H1 (cell line): ENCODE measurements around the gene NENF. TPM values are rescaled to one million over a fixed set of nuclear protein-coding genes. Genes with fewer than 3 reads are reported as not detected.

ENCODE experiments used
- ASH2L ChIP-seq: fragments of 200-600, 300-600 bp; sonication (generic); IDR thresholded peaks from one replicate; pipeline ENCODE4 v1.7.1; 2017; ENCODE audit warnings: low read length
- CHD2 ChIP-seq: IDR thresholded peaks from 2 replicates; pipeline ENCODE4 v1.6.1; 2012; ENCODE audit warnings: low read length, improper control_type of control experiment
- EGR1 ChIP-seq: IDR thresholded peaks from 2 replicates; pipeline ENCODE4 v1.6.1; 2011; ENCODE audit warnings: low read depth, low read length, borderline replicate concordance
- RAD21 ChIP-seq, 2 experiments: IDR thresholded peaks in 1 of 2; conservative IDR thresholded peaks in 1 of 2; 2 replicates each; pipeline ENCODE4 v1.6.1; 2011; ENCODE audit warnings: low read depth in 2 of 2, low read length in 2 of 2, improper control_type of control experiment in 1 of 2, inconsistent platforms in 1 of 2, mild to moderate bottlenecking in 1 of 2, moderate library complexity in 1 of 2
- SIRT6 ChIP-seq: IDR thresholded peaks from one replicate; pipeline ENCODE4 v1.7.1; 2012; ENCODE audit warnings: low read length, inconsistent platforms
- SIX5 ChIP-seq: IDR thresholded peaks from 2 replicates; pipeline ENCODE4 v1.6.1; 2011; ENCODE audit warnings: mild to moderate bottlenecking, low read depth, low read length
- TBP ChIP-seq: IDR thresholded peaks from 2 replicates; pipeline ENCODE4 v1.6.1; 2011; ENCODE audit warnings: low read depth, low read length, improper control_type of control experiment
- polyA plus RNA-seq, 7 experiments: library from polyadenylated mRNA; depleted of rRNA in 3 of 7; stranded (reverse) in 5 of 7; unstranded in 2 of 7; fragments of >200 nt in 5 of 7; fragments of 200-250 nt in 2 of 7; gene quantifications; 1 replicate in 5 of 7; 2 replicates in 1 of 7; 4 replicates in 1 of 7; pipeline versions ENCODE4 v1.2.1 to v1.2.3, GENCODE V29; 2011 to 2013; ENCODE audit warnings: missing spikeins in 2 of 7, mixed read lengths in 2 of 7
- total RNA-seq: library from RNA; stranded (reverse); fragmentation: NEBNext Ultra II Directional; extraction: Animal tissue kit (Norgen Biotek cat#: 25700); gene quantifications from 2 replicates; pipeline ENCODE4 v1.2.1, GENCODE V29; 2021
- TF ChIP-seq, protein P1 (sequence below): IDR thresholded peaks from 2 replicates; pipeline ENCODE4 v1.6.1; 2011; ENCODE audit warnings: low read length, improper control_type of control experiment

NENF gene
- total and polyA plus RNA-seq, 2 of the 8 experiments (the other 6 are each of a cell fraction or from before 2014, with no cell fraction given), result 27.0 to 28.0 TPM

DNA sequence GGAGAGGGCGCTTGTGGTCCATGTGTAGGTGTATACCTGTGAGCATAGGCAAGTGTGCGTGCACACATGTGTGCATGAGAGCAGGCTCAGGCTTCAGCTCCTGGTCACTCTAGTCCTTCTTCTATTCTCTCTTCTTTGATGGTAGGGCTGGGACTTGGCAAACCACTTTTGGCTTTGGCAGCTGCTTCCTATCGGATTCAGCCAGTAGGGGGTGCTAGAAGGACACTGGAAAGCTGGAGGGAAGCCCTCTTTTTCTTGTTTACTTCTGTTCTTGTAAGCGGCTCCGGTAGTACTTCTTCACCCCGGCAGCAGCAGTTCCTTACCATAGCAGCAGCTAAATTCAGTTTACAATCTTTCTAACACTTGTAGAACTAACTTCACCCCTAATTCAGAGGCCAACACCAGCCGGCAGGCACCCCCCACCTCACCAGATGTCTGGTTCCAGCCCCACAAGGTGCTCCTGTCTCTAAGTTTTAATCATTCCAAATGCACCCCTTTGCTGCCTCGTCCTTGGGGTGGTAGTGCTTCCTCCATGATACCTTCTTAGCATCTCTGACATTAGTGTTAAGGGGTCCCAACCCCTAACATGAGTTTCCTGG is 25.1 kb downstream of the NENF start (continued):
- TF ChIP-seq EGR1 (no peak), ASH2L (no peak), SIX5 (no peak), TBP (no peak), RAD21 (IDR thresholded peaks at IDR 0.05 in 1 of 2, conservative IDR thresholded peaks at IDR 0.05 in 1 of 2; ENCODE audit: low read depth in 2 of 2, low read length in 2 of 2) (peak; percentile 88 to 93), SIRT6 (no peak), CHD2 (no peak)
- TF ChIP-seq, protein P1, sequence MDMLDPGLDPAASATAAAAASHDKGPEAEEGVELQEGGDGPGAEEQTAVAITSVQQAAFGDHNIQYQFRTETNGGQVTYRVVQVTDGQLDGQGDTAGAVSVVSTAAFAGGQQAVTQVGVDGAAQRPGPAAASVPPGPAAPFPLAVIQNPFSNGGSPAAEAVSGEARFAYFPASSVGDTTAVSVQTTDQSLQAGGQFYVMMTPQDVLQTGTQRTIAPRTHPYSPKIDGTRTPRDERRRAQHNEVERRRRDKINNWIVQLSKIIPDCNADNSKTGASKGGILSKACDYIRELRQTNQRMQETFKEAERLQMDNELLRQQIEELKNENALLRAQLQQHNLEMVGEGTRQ, result no peak
